ELF-1 (cell line): ENCODE measurements around the gene MCAM.

Source experiments
- DNase-seq: peaks from one replicate; pipeline ENCODE4 v3.0.0-alpha.2; 2016; ENCODE audit warnings: low read depth, low spot score

Gene MCAM

GRCh38 chr11:119266063-119266462, 50.9 kb downstream of the MCAM start:
- no peak for DNase-seq

- no peak for DNase-seq
Observed at GRCh38 chr11:119263352-119263940, 53.5 kb downstream of the MCAM start.

GRCh38 chr11:119262668-119263351, 54.1 kb downstream of the MCAM start:
- no peak for DNase-seq

- no peak for DNase-seq
Observed at GRCh38 chr11:119258983-119259382, 57.9 kb downstream of the MCAM start.
